NCI-H128 (cell line): ENCODE results near the gene CXCR3.
"Not testable (repeated sequence)": the region's sequence is repeated elsewhere in the genome, so short reads cannot be mapped to it uniquely, and the experiment has no call there.

ENCODE experiments used
- DNase-seq: peaks from one replicate; lab custom pipeline; 2025; ENCODE audit not compliant: unreplicated experiment; lab: John Stamatoyannopoulos, UW

CXCR3 gene

DNA sequence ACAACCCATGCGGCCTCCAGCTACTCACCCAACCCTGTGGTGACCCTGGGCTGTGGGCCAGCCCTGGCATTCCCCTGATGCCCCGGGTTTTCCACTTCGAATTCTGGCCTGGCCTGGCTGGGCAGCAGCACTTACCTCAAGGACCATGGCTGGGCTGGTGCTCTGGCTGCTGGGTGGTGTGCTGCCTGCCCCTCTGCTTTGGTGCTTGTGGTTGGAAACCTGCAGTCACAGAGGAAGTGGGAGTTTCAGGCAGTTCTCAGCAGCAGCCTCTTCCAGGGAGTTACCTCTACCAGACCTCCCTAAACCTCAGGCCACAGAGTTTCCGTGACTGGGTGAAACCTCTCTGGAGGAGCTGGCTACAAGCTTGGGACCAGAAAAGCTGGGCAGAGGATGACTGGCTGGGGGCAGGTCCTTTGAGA lies at the start of gene CXCR3:
CXCR3 (minus strand) TSS at position 209 of the 419 bp plus-strand sequence; CDS start at position 147, 62 bp downstream.
- no peak for DNase-seq

- no peak for DNase-seq
These were observed 49.3 kb upstream of the CXCR3 start, which contains the start of gene LOC101059915 for GRCh38 chrX:71667328-71668247. Gene LOC101059915 (plus strand): TSS chrX:71667546.

DNA sequence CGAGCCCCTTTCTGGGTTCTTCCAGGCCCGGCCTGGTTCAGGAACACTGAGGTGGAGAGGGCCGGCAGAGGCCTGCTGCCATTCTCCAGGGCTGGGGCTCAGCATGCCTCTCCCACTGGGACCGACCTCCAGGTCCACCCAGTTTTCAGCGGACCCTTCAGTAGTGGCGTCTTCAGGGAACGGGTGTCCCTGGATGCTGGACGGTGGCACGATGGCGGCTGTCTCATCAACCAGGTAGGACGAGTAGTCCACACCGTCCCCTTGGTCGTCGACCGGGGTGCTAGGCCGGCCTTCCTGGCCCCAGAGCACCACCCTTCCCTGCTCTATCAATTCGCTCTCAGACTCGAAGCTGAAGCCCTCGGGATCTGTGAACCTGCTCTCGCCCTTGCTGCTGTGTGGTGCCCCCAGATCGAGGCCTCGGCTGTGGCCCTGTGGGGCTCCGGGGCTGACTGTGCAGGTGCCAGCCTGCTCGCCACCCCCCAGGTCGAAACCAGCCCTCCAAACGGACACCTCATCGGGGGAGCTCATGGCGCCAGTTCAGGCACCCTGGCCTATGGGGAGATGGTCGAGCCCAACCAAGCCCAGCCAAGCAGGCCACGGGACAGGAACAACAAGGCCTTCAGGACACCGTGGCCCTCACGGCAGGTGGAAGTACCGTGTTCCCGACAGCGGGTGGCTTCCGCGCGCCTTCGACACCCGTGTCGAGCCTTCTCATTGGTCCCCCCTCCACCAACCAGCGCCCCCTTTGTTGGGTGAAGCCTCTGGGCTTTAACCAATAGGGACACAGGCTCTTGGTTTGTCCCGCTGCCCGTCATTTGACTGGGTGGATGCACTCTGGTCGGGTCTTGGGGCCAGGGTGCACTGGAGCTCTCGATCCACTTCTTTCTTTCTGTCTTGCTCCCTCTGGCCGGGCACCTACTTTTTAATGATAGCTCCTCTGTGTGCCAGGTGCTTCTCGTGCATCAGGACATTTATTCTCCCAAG lies 48.2 kb upstream of the CXCR3 start:
- no peak for DNase-seq

GRCh38 chrX:71665747-71666146 lies 47.4 kb upstream of the CXCR3 start:
- no peak for DNase-seq

DNA sequence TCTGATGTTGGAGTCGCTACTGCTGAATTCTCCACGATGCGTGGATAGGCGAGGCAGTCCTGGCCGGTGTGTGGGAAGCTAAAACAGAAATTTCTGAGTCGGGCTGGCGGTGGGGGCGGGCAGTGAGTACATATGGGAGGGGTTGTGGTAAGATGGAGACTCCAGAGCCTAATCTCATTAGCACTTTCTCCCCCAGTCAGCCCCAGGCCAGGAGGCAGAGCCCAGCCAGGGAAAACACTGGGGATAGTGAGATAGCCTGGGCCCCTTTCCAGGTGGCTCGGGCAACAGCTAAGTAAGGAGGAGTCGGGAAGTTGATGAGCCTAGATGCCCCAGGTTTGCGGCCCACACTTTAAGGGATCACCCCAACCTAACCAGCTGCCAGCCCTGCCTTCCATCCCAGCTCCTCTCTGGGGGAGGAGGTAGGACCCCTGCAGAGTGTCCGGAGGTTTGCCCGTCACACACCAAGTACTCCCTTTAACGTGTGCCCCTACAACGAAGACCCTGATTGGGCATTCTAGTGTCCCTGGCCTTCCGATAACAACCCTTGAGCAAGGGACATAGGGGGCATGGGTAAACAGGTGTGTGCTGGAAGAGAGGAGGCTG lies 46.7 kb upstream of the CXCR3 start:
- DNase-seq, result no peak

DNA sequence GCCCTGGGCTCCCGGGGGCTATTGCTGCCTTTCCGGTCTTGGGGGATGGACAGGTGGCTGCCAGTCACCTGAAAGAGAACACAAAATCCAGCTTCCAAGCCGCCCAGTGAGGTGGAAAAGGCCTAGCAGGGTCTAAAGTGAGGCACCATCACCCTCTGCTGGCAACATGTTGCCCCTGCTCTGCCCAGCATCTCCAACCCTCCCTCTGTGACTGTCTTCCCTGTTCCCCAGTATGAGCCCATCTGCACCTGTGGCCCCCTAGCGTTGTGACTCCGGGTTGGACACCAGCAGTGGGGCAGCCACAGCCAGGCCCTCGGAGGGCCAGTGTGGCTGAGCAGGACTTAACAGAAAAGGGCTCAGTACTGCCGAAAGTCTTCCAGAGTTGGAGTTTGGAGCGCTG lies 45.9 kb upstream of the CXCR3 start:
- DNase-seq, result not testable (repeated sequence)

GRCh38 chrX:71663238-71663637 lies 44.9 kb upstream of the CXCR3 start:
- not testable (repeated sequence) for DNase-seq

GRCh38 chrX:71662654-71663053 lies 44.3 kb upstream of the CXCR3 start:
- not testable (repeated sequence) for DNase-seq

DNA sequence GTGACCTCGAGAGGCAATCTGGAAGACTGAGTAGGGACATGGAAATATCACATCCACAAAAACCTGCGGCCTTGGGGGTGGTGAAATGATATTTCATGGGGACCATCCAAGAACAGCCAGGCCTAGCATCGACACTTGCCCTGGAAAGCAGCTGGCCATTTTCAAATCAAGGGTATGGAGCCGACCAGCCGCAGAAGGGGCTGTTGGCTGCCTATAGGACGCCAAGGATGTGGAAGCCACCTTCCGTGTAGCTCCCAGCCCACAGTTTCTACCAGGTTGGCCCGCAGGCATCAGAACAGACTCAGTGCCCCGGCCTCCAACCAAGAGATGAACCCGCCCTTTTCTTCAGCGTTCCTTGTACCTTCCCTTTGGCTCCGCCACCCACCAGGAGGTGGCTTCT lies 43.6 kb upstream of the CXCR3 start:
- DNase-seq, result no peak

- DNase-seq, result no peak
These were observed 42.5 kb upstream of the CXCR3 start for GRCh38 chrX:71660562-71661416.

DNA sequence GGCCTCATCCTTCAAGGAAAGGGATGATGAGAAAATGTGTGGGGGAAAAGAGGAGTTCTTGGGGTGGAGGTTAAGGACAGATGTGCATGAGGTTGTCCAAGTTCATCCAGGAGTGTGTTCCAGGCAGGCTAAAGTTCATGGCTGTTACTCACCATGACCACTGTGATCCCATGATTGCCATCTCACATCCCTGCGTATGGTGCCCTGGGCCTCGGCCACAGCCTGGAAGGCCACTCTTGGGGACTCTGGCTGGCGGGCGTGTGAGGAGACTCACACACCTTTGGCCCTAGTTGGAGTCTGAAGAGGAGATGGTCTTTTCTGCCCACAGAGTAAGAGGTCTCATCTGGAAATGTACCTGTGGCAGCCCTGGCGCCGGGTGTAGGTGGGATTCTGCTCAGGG lies 41.6 kb upstream of the CXCR3 start:
- DNase-seq, result no peak

- no peak for DNase-seq
These were observed 41.0 kb upstream of the CXCR3 start for GRCh38 chrX:71659342-71659741.

DNA sequence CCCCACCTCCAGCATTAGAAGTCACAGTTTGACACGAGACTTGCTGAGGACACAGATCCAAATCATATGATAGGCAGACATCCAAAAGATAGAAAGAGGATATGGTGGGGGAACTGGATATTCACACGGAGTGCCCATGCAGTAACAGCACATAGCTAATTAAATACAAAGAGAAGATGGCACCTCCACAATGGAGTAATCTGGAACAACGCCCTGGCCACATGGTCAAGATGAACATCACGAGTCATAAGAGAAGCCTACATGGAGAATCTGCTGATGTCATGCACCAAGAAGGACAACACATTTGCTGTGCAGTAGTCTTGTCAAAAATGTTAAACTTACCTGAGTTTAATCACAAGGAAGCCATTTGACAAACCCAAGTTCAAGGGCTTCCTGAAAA lies 39.0 kb upstream of the CXCR3 start:
- DNase-seq, result no peak

DNA sequence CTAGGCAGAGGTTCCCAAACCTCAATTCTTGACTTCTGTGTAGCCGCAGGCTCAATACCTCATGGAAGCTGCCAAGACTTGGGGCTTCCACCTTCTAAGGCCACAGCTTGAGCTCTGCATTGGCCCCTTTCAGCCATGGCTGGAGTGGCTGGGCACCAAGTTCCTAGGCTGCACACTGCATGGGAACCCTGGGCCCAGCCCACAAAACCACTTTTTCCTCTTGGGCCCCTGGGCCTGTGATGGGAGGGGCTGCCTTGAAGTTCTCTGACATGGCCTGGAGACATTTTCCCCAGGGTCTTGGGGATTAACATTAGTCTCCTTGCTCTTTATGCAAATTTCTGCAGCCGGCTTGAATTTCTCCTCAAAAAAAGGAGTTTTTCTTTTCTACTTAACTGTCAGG lies 35.0 kb upstream of the CXCR3 start:
- DNase-seq, result no peak

GRCh38 chrX:71652405-71652804 lies 34.1 kb upstream of the CXCR3 start:
- DNase-seq, result no peak

DNA sequence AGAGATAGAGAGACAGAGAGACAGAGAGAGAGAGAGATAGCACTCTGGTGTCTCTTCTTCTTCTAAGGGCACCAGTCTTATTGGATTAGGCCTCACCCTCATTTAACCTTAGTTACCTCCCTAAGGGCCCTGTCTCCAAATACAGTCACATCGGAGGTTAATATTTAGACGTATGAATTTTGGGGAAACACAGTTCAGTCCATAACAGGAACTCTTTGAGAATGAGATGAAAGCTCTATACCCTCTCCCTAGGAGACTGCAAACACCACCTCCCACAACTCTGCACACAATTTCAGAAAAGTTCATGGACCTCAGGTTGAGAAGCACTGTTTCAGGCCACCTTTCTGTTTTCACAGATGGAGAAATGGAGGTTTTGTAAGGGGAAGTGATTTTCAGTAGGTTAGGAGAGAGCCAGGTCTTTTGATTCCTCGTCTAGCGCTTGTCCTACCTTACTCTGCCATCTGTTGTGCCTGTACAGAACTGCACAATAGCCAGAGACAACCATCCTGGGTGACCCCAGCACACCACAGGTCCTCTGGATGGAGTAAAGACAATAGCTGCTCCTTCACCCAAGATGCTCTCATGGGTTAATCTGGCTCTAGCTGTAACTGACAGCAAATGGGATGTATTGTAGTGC lies 32.1 kb upstream of the CXCR3 start:
- no peak for DNase-seq

DNA sequence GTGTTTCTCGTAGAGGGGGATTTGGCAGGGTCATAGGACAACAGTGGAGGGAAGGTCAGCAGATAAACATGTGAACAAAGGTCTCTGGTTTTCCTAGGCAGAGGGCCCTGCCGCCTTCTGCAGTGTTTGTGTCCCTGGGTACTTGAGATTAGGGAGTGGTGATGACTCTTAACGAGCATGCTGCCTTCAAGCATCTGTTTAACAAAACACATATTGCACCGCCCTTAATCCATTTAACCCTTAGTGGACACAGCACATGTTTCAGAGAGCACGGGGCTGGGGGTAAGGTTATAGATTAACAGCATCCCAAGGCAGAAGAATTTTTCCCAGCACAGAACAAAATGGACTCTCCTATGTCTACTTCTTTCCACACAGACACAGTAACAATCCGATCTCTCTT lies 26.1 kb upstream of the CXCR3 start:
- DNase-seq, result not testable (repeated sequence)

DNA sequence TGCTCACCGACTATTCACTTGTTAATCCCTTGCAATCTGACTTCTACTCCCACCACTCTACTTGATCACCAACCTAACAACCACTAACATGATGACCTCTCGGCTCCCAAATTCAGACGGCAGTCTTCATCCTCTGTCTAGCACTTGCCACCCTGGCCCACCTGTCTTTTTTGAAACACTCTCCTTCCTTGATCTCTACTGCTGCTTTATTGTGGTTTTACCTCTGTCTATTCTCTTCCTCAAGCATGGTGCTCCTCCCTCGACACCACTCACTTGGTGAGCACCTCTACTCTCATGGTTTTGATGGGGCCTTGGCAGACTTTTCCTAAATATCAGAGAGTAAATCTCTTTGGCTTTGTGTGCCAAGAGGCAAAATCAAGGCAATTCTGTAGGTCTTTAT lies 21.7 kb upstream of the CXCR3 start:
- no peak for DNase-seq

DNA sequence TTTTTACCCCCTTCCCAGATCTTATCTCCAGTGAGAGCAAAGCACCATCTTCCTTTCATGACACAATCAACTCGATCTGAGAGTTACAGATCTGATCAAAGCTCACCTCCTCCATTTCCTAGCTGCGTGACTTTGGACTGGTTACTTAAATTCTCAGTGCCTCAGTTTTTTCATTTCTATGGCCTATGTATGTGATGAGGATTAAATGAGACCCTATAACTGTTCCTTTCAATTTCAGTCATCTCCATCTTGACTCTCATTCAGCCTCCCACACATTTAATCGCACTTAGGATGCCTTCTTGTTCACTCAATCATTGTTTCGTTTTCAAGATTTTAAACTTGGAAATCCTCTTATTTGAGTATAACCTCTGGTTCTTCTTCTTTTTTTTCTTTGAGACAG lies 20.1 kb upstream of the CXCR3 start:
- no peak for DNase-seq

GRCh38 chrX:71637848-71638247 lies 19.5 kb upstream of the CXCR3 start:
- DNase-seq, result no peak
